ENCODE measurements around the gene ONECUT3. TPM values are rescaled to one million over a fixed set of nuclear protein-coding genes. Genes with fewer than 3 reads are reported as not detected.

The ONECUT3 gene
- total and polyA plus RNA-seq, 8 donors, result 0.06 to 0.08 (median 0.07) TPM; not detected in 2

DNA sequence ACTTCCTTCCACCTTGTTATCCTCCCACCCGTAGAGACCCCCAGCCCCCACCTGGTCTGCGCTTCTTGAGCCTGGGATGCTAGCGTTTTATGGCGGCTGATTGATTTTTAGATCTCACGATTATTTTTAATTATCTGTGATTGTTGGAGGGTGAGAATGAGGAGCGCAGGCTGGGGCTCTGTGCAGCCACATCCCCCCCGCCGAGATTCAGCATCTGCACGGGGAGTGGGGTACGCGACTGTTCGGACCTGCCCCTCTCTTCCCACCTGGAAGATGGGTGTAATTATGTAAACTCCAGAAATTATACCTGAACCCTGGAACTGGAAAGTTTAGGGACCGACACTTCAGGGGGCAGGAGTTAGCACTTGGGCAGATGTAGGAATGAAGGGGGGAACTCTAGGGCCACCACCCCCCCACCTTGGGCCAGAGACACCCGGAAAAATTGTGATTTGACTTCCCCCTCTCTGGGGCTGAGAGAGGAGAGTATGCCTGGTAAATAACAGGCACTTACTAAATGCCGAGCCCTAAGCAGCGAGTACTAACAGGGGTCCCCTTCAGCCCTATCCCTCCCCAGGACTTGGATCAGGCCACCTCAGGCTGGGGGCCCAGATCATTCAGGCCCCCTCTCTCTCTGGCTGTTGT lies 1.8 kb upstream of the ONECUT3 start:
- H3K4me1 ChIP-seq, result peaks cover 5 to 43% of the 10 kb centered on the region in 2 donors
- TF ChIP-seq, protein P1, sequence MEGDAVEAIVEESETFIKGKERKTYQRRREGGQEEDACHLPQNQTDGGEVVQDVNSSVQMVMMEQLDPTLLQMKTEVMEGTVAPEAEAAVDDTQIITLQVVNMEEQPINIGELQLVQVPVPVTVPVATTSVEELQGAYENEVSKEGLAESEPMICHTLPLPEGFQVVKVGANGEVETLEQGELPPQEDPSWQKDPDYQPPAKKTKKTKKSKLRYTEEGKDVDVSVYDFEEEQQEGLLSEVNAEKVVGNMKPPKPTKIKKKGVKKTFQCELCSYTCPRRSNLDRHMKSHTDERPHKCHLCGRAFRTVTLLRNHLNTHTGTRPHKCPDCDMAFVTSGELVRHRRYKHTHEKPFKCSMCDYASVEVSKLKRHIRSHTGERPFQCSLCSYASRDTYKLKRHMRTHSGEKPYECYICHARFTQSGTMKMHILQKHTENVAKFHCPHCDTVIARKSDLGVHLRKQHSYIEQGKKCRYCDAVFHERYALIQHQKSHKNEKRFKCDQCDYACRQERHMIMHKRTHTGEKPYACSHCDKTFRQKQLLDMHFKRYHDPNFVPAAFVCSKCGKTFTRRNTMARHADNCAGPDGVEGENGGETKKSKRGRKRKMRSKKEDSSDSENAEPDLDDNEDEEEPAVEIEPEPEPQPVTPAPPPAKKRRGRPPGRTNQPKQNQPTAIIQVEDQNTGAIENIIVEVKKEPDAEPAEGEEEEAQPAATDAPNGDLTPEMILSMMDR (IDR thresholded peaks at IDR 0.05), result no peak
- ATAC-seq (no peak), DNase-seq (peak in 1 of 4 donors; percentile 22)
- peaks cover 88 to 92% of the 10 kb centered on the region in 2 donors for H3K27me3 ChIP-seq
- H3K27ac ChIP-seq, result no peak overlapping the region
- H3K36me3 ChIP-seq, result no peaks in the 10 kb centered on the region
- no peak overlapping the region for H3K4me3 ChIP-seq
- intact Hi-C loops (cut with DNase I), result no loop called here
- no peaks in the 10 kb centered on the region for H3K9me3 ChIP-seq

DNA sequence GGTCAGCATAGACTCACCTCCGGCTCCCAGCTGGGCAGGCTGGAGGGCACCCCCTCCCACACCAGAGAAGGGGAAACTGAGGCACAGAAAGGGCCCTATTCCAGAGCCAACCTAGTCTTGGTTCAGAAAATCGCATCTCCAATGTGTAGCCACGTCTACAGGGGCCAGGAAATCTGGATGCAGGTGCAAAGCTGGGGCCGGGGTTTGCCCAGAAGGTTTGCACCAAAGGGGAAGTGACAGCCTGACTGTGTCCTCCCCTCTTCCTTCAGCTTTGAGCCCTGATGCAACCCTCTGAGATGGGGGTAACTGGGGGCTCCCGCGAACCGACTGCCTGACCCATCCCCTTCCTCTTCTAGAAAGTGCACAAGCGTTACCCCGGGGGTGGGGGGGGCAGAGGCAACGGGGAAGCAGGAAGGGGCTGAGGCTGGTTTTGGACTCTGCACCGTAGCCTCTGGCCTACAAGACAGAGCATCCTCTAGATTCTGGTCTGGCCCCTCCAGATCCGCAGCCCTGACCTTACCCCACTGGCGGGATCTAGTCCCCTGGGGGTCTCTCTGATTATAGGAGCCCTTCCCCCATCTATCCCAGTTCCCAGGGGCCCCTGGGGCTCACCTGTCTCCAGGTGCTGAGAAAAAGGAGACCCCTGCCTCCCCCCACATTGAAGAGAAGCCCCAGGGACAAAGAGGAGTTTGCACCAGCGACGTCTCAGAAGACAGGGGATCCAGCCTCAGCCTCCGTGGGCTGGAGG lies 1.1 kb upstream of the ONECUT3 start:
- H3K27me3 ChIP-seq, result peaks cover 89 to 92% of the 10 kb centered on the region in 2 donors
- TF ChIP-seq, protein P1 (IDR thresholded peaks at IDR 0.05), result no peak
- no peak overlapping the region for H3K4me3 ChIP-seq
- peaks cover 5 to 46% of the 10 kb centered on the region in 2 donors for H3K4me1 ChIP-seq
- H3K36me3 ChIP-seq, result no peaks in the 10 kb centered on the region
- H3K27ac ChIP-seq, result no peak overlapping the region
- intact Hi-C loops (cut with DNase I), result no loop called here
- H3K9me3 ChIP-seq, result no peaks in the 10 kb centered on the region
- no peak for ATAC-seq
- DNase-seq, result peak in 1 of 4 donors; percentile 31

DNA sequence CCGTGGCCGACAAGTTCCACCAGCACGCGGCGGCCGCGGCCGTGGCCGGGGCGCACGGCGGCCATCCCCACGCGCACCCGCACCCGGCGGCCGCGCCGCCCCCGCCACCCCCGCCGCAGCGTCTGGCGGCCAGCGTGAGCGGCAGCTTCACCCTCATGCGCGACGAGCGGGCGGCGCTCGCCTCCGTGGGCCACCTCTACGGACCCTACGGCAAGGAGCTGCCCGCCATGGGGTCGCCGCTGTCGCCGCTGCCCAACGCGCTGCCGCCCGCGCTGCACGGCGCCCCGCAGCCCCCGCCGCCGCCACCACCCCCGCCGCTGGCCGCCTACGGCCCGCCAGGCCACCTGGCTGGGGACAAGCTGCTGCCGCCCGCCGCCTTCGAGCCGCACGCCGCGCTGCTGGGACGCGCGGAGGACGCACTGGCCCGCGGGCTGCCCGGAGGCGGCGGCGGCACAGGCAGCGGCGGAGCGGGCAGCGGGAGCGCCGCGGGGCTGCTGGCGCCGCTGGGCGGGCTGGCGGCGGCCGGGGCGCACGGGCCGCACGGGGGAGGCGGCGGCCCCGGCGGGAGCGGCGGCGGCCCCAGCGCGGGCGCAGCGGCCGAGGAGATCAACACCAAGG lies 821 bp downstream of the ONECUT3 start:
- H3K27me3 ChIP-seq, result peaks cover 90 to 92% of the 10 kb centered on the region in 2 donors
- peaks cover 0 to 39% of the 10 kb centered on the region in 2 donors for H3K4me1 ChIP-seq
- no peaks in the 10 kb centered on the region for H3K36me3 ChIP-seq
- TF ChIP-seq, protein P1 (IDR thresholded peaks at IDR 0.05), result no peak
- DNase-seq, result no peak
- H3K4me3 ChIP-seq, result no peak overlapping the region
- intact Hi-C loops (cut with DNase I), result no loop called here
- no peak overlapping the region for H3K27ac ChIP-seq
- H3K9me3 ChIP-seq, result no peaks in the 10 kb centered on the region
- no peak for ATAC-seq

DNA sequence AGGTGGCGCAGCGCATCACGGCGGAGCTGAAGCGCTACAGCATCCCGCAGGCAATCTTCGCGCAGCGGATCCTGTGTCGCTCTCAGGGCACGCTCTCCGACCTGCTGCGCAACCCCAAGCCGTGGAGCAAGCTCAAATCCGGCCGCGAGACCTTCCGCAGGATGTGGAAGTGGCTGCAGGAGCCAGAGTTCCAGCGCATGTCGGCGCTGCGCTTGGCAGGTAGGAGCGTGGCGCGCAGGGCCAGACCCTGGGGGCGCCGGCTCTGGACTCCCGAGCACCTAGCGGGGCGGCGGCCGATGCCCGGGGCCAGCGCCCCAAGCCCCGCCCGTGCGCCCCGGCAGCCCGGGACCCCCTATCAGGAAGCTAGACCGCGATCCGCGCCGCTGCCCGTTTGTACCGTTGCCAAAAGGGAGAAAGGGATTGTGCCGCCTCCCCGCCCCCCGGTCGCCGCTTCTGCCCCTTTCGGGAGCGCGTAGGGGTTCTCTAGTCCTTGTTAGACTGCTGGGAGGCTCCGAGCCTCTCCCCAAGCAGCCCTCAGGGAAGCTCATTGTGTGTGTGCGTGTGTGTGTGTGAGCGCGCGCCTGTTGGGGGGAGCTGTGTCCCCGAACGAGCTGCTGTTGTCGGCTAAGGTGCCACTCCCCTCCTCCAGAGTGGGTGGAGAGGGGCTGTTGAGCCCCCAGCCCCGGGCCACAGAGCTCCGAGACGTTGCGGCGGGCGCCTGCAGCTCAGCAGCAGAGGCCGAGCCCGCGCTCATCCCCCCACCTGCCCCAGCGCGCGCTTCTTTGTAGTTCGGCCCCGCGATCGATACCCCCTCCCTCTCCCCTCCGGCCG lies 1.5 kb downstream of the ONECUT3 start:
- TF ChIP-seq, protein P1 (IDR thresholded peaks at IDR 0.05), result no peak
- Histone ChIP-seq H3K4me1 (peaks cover 0 to 32% of the 10 kb centered on the region in 2 donors), H3K4me3 (no peak overlapping the region), H3K27me3 (peaks cover 89 to 92% of the 10 kb centered on the region in 2 donors), H3K27ac (no peak overlapping the region), H3K9me3 (no peaks in the 10 kb centered on the region), H3K36me3 (no peaks in the 10 kb centered on the region)
- no peak for ATAC-seq
- intact Hi-C loops (cut with DNase I), result no loop called here
- peak in 1 of 4 donors; percentile 72 for DNase-seq

All from left lung (tissue), 10 donors.